ENCODE measurements around the gene THSD7A.
"Not testable (repeated sequence)": the region's sequence is repeated elsewhere in the genome, so short reads cannot be mapped to it uniquely, and the experiment has no call there.

The THSD7A gene

GRCh38 chr7:11458736-11459483 lies 373.1 kb downstream of the THSD7A start:
- DNase-seq (ENCODE audit: low spot score) = no peak

- no peak for DNase-seq (ENCODE audit: low spot score)
Observed at GRCh38 chr7:11457419-11457818, 374.6 kb downstream of the THSD7A start.

DNA sequence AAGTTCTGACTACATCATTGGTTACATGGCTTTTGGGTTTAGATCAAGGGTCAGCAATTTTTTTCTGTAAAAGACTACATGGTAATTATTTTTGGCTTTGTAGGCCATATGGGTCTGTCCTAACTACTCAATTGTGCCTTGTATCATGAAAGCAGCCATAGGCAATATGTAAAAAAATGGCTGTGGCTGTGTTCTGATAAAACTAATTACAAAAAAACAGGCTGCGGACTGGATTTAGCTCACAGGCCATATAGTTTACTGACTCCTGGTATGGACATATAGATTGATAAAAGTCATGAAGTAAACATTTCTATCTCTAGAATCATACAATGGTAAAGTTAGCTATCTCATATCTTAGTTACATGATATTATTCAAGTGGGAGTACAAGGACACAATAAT lies 375.4 kb downstream of the THSD7A start:
- no peak for DNase-seq (ENCODE audit: low spot score)

DNA sequence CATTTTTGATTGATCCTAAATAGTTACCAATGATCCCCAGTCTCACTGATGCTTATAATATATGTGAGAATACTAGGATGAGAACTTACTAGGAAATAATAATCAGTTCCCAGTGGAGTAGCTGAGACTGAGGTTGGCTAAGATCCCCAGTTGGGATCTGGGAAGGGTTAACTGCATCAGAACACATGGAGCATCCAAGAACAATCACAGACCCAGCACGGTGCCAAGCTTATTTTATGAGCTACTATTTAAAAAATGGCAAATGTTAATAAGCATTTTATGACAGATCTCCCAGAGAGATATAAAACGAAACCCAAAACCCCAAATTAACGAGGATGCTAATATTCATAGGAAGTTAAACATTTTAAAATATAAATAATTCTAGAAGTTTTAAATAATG lies 379.5 kb downstream of the THSD7A start:
- no peak for DNase-seq (ENCODE audit: low spot score)

GRCh38 chr7:11450281-11450680 lies 381.7 kb downstream of the THSD7A start:
- DNase-seq (ENCODE audit: low spot score) = no peak

- no peak for DNase-seq (ENCODE audit: low spot score)
Observed at GRCh38 chr7:11449316-11449715, 382.7 kb downstream of the THSD7A start.

DNA sequence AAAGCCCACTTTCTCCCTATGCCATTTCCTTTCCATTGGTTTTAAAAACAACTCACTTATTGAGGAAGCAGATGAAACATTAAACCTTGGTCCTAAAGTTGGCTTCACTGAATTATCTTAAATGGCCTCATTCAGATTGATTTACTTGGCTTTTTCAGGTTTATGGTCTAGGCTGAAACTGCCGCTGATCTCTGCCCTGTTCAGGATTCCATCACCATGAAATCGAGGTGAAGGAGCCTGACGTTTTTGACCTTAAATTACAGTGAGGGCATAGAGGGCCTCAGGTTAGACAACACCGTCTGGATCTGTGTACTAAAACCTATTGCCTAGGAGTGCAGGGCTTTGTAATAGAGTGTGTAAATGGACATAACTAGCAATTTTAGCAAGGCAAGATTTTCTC lies 383.7 kb downstream of the THSD7A start:
- DNase-seq (ENCODE audit: low spot score) = no peak

DNA sequence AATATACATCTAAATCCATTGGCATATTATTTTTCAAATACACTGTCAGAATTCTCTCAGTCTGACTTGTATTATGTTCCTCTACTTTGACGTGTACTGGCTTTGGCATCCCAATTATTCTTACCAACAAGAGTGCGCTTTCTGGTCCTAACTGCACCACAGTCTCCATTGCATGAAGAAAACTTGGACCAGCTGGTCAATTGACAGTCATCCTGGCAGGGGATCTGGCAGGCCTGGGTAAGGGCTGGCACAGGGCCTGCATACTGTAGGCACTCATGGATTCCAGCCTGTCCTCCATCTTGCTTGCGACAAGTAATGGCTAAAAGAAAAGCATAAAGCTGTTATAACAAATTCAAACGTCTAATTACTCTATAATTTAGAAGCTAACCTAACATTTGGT lies 384.9 kb downstream of the THSD7A start:
- DNase-seq (ENCODE audit: low spot score) = no peak

GRCh38 chr7:11443934-11444333 lies 388.1 kb downstream of the THSD7A start:
- not testable (repeated sequence) for DNase-seq (ENCODE audit: low spot score)

- no peak for DNase-seq (ENCODE audit: low spot score)
Observed at GRCh38 chr7:11437994-11438393, 394.0 kb downstream of the THSD7A start.

DNA sequence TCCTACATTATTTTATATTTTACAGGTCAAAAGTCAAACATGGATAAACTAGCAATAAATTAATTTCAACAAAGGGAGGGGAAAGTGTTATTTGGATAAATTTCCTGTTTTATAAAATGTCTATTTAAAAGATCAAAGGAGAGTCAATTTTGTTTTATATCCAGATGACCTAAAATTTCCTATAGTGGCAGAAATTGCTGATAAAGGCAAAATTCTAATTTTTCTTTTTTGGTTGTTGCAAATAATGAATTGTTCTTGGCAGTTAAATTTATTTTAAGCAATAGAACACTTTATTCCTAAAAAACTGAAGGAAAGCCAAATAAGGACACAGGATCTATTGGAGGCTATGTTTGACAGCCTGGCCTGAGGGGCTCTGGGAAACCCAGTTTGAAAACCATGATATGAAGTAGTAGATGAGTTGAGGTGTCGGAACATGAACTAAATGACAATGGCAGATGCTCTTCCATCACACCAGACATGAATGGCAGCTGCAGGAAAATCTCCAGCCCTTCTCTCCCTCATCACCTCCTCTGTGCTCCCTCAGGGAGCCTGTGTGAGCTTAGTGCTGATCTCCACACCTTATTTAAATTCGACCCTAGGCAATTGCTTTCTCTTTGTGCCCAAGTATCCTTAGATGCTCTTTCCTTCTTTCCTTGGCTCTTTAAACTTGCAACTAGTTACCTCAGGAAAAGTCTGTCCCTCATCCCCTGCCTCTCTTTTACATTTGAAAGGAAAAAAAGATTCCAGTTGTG lies 395.0 kb downstream of the THSD7A start:
- no peak for DNase-seq (ENCODE audit: low spot score)

- DNase-seq (ENCODE audit: low spot score) = no peak
Observed at GRCh38 chr7:11436316-11436715, 395.7 kb downstream of the THSD7A start.

- DNase-seq (ENCODE audit: low spot score) = no peak
Observed at GRCh38 chr7:11434366-11434765, 397.6 kb downstream of the THSD7A start.

DNA sequence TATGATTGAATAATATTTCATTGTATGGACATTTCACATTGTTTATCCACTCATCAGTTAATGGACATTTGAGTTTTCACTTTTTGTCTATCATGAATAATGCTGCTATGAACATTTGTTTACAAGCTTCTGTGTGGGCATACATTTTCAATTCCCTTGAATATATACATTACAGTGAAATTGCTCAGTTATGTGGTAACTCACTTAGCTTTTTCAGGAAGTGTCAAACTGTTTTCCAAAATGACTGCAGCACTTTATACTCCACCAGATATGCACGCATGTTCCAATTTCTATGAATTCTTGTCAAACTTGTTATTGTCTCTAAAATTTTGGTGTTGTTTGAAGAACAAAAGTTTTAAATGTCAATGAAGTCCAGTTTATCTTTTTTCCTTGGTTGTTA lies 401.2 kb downstream of the THSD7A start:
- DNase-seq (ENCODE audit: low spot score) = no peak

DNA sequence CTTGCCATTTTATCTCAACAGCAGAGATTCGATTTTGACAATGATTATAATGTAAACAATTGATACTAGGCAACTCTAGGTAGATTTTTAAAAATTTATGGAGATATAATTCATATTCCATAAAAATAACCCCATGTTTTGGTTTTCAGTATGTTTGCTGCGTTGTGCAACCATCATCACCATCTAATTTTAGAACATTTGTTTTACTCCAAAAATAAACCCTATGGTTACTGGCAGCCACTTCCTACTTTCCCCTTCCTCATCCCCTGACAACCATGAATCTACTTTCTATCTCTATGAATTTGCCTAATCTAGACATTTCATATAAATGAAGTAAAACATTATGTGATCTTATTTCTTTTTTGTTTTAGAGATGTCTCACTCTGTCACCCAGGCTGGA lies 401.9 kb downstream of the THSD7A start:
- no peak for DNase-seq (ENCODE audit: low spot score)

DNA sequence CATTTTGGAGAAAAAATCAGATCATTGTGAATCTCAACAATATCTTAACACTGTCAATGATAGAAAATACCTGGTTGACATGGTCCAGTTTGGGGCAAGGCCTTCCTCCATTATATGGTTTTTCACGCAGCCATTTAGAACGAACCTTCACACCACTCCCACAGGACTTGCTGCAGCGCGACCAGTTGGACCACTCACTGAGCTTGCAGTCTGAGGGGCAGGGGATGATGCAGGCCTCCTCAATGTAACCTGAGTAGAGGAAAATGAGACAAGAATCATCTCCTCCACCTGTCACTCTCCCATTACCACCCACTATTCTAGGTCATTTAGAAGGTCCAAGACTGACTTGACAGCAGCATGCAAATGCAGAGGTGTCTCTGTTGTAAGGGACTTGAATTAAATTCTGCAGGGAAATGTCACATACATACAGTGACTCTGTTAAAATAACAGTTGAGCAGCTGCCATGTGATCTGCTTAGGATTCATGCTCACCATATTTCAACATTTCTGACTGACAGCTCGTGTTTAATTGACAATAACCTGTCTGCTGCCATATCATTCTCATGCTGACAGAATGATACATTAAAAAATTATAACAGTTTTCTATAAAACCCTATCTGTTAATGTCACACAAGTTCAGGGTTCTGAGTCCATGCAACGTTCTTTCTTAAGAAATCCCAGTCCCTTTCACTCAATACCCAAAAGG lies 403.0 kb downstream of the THSD7A start:
- DNase-seq (ENCODE audit: low spot score) = no peak

DNA sequence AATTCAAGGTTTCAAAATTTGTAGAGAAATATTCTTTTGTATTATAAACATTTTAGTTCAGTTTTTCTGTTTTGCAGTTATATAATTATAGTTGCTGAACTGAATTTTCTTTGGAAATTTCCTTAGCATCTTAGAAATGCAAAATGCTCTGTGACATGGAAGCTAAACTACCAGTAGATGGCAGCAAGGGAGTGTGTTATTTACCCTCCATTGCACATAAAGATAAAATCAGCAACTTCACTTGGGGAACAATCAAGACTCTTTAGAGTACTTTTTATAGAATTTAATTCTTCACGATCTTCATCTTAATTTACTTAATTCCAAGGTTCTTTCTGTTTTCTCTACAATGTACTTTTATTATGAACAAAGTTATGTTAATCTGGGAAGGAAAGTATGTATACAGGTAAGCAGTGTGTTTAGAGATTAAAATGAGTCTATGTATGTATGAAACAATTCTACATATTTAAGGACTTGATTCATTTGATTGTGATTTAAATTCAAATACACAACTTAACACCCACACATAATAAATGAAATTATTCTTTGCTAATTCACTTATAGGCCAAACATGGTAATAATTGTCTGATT lies 404.2 kb downstream of the THSD7A start:
- no peak for DNase-seq (ENCODE audit: low spot score)

GRCh38 chr7:11424006-11424405 lies 408.0 kb downstream of the THSD7A start:
- DNase-seq (ENCODE audit: low spot score) = no peak

DNA sequence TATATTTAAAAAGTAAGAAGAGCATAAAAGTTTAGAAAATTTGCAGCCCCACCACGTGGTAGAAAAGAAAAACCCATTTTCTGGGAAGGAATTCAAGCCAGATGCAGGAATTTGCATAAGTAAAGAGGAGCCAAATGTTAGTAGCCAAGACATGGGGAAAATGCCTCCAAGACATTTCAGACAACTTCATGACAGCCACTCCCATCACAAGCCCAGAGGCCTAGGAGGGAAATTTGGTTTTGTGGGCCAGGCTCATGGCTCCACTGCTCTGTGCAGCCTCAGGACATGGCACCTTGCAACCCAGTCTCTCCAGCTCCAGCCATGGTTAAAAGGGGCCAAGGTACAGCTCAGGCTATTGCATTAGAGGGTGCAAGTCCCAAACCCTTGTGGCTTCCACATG lies 411.9 kb downstream of the THSD7A start:
- no peak for DNase-seq (ENCODE audit: low spot score)

DNA sequence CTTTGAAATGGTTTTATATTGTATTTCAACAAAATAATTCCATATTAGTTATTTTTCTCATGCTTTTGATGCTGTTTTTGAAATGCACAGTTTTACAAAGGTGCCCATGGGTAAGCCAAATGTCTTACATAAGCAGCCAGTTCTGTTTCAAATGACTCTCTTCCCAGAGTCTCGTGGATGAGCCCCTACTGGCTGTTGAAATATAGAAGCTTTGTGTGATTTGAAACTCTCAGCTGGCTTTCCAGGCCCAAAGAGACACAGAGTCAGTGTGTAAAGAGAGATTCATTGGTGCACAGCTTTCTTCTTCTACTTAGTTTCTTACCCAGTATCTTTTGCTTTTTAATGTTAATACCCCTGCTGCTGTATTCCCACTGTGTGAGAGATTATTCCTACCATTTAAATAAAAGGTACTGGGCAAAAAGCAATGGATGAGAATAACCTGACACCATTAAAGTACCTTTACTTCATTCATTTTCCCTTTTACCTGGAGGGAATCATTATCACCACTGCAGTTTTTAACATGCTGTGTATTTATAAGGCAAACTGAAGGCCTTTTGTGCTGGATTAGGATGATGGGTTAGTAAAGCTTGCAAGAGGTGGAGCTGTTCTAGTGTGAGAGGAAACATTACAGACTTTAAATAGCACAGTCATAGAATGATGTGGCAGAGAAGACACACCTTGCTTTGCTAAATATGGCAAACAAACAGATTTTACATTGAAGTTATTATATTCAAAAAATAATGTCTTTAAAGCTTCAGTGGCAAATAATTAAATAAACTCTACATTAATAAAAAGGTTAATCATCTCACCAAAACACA lies 415.1 kb downstream of the THSD7A start:
- no peak for DNase-seq (ENCODE audit: low spot score)

DNA sequence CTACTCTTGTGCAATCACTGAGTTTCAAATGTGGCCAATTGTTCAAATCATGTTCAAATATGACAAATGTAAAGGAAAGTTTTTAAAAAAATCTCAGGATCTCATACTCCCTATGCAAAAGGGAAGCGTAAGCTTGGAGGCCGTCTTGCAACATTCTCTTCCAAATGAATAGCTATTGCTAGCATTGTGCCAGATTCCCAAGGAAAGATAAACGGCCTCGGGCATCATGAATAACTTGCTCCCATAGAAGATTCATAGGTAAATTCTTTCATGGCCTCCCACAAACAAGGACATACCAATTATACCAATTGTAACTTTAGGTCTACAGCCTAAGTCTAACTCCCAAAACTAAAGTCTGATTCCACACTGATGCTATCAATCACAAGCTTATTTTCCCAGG lies 416.9 kb downstream of the THSD7A start:
- DNase-seq (ENCODE audit: low spot score) = no peak

- no peak for DNase-seq (ENCODE audit: low spot score)
Observed at GRCh38 chr7:11413901-11414300, 418.1 kb downstream of the THSD7A start.

All from CD4-positive, alpha-beta T cell treated with Interleukin-6 at 100 ng/mL for 8 hours (primary cell).